GM12864 (cell line): Measurements from ENCODE around the gene FBXL16.

Experiments used
- DNase-seq: peaks from one replicate; pipeline ENCODE4 v3.0.0-alpha.2; 2011; ENCODE audit warnings: low read depth
- H3K4me3 ChIP-seq: 2 replicates; pipeline ENCODE4 v1.5.1; 2011; ENCODE audit warnings: mild to moderate bottlenecking, low read depth, low read length, control low read depth
- TF ChIP-seq, protein P1 (sequence below): IDR thresholded peaks from 2 replicates; pipeline ENCODE4 v1.5.1; 2011; ENCODE audit warnings: low read depth, mild to moderate bottlenecking, moderate library complexity, low read length, control low read depth, inconsistent platforms; ENCODE audit errors: missing control alignments

FBXL16 gene

DNA sequence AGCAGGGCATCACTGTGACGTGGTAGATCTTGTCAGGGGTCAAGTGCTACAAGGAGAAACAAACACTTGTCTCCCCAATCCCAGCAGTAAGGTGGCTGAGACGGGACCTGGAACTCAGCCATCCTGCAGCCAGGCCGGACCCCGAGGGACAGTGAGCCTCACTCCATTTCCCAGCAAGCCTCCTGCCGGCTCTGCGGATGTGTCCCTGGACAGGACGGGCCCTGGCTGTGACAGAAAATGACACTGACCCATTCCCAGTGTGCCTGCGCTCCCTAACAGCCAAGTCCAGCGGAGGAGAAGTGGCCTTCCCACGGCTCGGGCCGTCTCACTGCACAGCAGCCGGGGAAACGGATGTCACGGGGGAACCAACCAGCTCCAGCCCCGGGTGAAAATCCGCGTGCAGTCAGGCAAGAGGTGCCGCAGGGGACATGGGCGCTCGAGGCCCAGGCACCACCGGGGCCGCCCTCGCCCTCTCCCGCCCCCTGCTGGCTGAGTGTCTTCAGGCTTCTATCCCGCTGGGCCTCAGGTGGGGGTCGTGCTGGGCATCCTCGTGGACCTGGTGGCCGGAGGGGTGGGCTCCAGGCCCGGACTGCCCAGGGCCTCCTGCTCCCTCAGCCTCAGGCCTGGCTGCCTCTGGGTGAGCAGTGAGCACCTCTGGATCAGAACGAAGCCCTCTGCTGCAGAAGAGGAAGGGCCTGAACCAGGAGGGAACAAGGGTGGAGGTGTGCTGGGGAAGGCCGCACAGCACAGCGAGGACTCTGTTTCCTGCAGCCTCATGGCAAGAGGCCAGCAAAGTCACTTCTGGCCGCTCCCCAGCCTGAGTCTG lies 28.0 kb upstream of the FBXL16 start:
- DNase-seq, result no peak
- TF ChIP-seq, protein P1, sequence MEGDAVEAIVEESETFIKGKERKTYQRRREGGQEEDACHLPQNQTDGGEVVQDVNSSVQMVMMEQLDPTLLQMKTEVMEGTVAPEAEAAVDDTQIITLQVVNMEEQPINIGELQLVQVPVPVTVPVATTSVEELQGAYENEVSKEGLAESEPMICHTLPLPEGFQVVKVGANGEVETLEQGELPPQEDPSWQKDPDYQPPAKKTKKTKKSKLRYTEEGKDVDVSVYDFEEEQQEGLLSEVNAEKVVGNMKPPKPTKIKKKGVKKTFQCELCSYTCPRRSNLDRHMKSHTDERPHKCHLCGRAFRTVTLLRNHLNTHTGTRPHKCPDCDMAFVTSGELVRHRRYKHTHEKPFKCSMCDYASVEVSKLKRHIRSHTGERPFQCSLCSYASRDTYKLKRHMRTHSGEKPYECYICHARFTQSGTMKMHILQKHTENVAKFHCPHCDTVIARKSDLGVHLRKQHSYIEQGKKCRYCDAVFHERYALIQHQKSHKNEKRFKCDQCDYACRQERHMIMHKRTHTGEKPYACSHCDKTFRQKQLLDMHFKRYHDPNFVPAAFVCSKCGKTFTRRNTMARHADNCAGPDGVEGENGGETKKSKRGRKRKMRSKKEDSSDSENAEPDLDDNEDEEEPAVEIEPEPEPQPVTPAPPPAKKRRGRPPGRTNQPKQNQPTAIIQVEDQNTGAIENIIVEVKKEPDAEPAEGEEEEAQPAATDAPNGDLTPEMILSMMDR, result peak; percentile 39

DNA sequence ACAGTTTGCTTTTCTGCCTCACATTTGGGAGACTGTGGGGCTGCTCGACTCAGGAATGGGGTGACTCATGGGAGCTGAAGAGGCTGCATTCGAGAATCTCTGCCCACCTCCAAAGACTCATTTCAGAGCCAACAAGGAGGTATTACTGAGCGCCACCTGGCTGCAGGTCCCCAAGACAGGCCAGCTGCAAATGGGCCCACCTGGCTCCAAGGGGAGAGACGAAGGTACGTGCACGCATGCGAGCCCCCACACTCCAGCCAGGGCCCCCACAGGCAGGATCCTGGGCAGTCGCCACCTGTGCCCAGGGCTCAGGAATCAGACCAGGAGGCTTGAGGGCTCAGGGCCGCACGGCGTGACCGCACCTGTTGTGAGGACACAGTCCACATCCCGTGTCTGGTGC lies 27.3 kb upstream of the FBXL16 start:
- no peak for DNase-seq
- H3K4me3 ChIP-seq, result no peak overlapping the region
- TF ChIP-seq, protein P1, result no peak

More for the DNA sequence above, 28.0 kb upstream of the FBXL16 start:
- H3K4me3 ChIP-seq, result no peak overlapping the region

DNA sequence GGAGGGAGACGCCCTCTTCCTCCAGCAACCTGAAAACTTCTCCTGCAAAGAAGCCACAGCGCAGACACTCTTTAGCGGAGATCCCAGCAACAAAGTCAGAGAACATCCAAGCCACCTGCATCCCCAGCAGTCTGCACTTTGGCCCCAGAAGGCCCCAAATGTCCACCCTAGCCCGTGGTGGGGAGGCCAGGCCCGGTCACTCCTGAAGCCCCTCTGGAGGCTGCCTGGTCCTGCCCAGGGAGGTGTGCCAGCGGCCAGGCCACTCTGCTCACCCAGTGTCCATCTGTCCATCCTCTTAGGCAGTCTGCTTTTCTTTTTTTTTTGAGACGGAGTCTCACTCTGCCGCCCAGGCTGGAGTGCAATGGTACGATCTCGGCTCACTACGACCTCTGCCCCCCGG lies 26.7 kb upstream of the FBXL16 start:
- TF ChIP-seq, protein P1, result no peak
- H3K4me3 ChIP-seq, result no peak overlapping the region
- DNase-seq, result no peak

DNA sequence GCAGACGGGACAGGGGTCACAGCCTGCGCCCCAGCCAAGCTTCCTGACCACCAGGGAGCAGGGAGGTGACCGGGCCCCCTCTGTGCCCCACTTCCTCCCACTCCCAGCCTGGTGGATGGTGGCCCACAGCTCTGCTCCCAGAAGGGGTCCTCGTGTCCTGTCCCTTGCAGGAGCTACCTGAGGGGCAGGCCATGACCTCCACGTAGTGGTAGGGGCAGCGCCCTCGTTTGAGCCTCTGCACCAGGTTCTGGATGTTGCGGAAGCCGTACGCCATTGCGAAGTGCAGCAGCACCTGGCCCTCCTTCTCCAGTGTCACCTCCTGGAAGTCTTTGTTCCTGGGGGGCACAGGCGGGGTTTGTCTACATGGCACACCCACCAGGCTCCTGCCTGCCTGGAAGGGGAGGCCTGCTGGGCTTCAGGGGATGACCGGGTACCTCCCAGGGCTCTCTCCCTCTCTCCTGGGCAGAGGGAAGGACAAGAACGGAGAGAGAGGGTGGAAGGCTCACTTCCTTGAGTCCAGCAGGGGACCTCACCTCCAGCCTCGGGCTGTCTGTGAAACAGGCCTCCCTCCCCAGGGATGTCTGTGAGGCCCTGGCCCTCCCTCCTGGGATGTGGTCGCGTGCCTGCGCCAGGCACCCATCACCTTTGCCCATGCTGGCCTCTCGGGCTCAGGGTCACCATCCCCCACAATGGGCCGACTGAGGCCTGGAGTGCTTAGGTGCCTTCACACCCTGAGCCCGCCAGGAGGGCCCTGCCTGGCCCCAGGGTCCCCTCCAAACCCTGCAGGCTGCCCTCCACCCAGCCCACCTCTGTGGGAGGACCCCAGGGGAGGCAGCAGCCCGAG lies 25.3 kb upstream of the FBXL16 start:
- TF ChIP-seq, protein P1, result no peak
- no peak overlapping the region for H3K4me3 ChIP-seq

DNA sequence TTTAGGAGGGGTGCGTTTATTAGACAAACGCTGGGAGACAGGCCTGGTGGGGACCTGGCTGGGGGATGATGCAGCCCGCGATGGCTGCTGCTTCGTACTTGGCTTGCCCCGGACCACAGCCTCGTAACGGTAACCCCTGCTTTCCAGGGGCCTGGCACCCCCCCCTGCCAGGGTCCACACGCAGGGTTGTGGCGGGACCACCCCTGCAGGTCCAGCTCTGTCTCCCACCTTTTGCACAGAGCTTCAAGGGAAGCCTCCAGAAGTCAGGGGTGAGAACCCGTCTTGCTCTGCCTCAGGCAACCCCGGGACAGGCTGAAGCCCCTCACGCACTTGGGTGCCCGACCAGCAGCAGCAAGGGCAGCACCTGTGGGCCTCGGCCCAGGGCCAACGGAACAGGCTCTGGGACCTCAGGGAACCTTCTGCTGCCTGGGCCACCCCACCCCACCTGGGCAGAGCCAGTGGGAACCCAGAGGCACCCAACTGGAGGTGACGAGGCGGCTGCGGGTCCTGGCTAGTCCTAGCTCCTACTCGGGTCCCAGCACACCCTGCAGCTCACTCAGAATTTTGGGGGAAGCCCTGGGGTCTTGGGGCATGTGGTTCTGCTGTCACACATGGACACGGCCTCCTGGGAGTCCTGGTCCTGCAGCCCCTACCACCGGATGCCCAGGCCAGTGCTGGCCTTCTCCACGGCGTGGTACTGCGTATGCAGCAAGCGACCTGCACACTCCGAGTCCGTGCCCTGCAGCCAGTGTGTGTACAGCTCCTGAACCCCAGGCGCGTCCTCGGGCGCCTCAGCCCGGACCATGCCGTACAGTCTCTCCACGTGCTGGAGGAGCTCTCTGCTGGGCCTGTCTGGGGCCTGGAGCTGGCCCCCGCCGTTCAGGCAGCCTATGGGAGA lies 24.4 kb upstream of the FBXL16 start:
- H3K4me3 ChIP-seq, result no peak overlapping the region
- TF ChIP-seq, protein P1, result no peak
- no peak for DNase-seq

More for the DNA sequence above, 25.3 kb upstream of the FBXL16 start:
- no peak for DNase-seq

DNA sequence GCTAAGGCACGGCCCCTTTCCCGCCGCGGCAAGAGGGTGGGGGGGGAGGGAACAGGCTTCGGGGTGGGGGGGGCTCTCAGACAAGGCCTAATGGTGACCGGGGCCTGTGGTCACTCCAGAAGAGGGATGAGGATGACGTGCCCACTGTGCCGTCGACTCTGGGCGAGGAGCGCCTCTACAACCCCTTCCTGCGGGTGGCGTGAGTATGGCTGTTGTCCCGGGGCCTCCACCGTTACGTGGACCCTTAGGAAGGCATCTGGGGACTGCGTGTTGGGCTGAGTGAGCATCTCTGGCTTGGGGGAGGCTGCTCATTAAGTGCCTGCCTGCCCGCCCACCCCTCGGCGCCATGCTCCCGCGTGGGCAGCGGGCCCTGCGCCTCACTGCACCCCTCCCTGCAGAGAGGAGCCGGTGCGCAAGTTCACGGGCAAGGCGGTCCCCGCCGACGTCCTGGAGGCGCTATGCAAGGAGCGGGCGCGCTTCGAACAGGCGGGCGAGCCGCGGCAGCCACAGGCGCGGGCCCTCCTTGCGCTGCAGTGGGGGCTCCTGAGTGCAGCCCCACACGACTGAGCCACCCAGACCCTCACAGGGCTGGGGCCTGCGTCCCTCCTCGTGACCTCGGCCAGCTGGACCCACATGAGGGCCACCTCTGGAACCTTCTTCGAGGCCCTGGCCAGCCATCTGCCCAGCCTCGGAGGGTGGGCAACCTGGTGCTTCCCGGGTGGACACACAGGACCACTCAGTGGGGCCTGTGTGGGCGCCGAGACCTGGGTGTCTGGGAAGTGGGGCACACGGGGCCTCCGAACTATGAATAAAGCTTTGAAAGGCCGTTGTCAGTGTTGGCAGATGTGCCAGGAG lies 23.5 kb upstream of the FBXL16 start:
- H3K4me3 ChIP-seq, result peak overlapping the region; percentile 85
- TF ChIP-seq, protein P1, result no peak
- no peak for DNase-seq
